ENCODE data around the gene CATSPERZ.
"Not testable (repeated sequence)": the region's sequence is repeated elsewhere in the genome, so short reads cannot be mapped to it uniquely, and the experiment has no call there.

The CATSPERZ gene

GRCh38 chr11:64314805-64315561 is 14.8 kb downstream of the CATSPERZ start:
- Histone ChIP-seq H3K4me1 (ENCODE audit: control insufficient read depth in 1 of 2, insufficient read depth in 2 of 2, low read length in 2 of 2) (peaks cover 9 to 14% of the 10 kb centered on the region in 2 experiments), H4K12ac (ENCODE audit: low read depth, low read length) (no peak overlapping the region), H3K4ac (ENCODE audit: low read depth, low read length) (no peak overlapping the region), H2BK5ac (ENCODE audit: low read depth, low read length, poor library complexity) (no peak overlapping the region), H2AK5ac (ENCODE audit: low read length) (no peak overlapping the region), H2AFZ (ENCODE audit: insufficient read depth, low read length, poor library complexity) (no peak overlapping the region), H2BK120ac (ENCODE audit: insufficient read depth, low read length, poor library complexity) (no peak overlapping the region), H3K18ac (ENCODE audit: low read length) (no peak overlapping the region), H4K8ac (ENCODE audit: low read depth, low read length) (no peak overlapping the region), H3K27me3 (ENCODE audit: insufficient read depth, low read length) (no peaks in the 10 kb centered on the region), H2BK12ac (ENCODE audit: low read length) (no peak overlapping the region), H3K79me1 (ENCODE audit: low read length) (peaks cover 16% of the 10 kb centered on the region), H3K23ac (ENCODE audit: low read length) (no peak overlapping the region), H3K4me3 (ENCODE audit: low read depth, low read length) (no peak overlapping the region), H3K27ac (ENCODE audit: low read depth, low read length) (no peak overlapping the region), H3K14ac (ENCODE audit: low read length) (no peak overlapping the region), H3K9me3 (ENCODE audit: insufficient read depth, low read depth, low read length) (peaks cover 2% of the 10 kb centered on the region), H3K4me2 (ENCODE audit: low read length) (no peak overlapping the region), H3K9ac (ENCODE audit: low read length) (no peak overlapping the region), H4K91ac (ENCODE audit: low read depth, low read length) (no peak overlapping the region), H3K79me2 (ENCODE audit: control insufficient read depth, insufficient read depth, low read length, poor library complexity) (peaks cover 9% of the 10 kb centered on the region), H3K36me3 (ENCODE audit: control insufficient read depth in 1 of 2, insufficient read depth in 2 of 2, low read length in 2 of 2) (peaks cover 34 to 41% of the 10 kb centered on the region in 2 experiments)
- no CpG with 5 or more reads among the region's 24 CpGs for WGBS (ENCODE audit: extremely low coverage, insufficient coverage, insufficient read length)
- no peak for DNase-seq

- not testable (repeated sequence) for H3K23ac ChIP-seq (ENCODE audit: low read length)
Observed at GRCh38 chr11:64315667-64316526, 15.7 kb downstream of the CATSPERZ start.

GRCh38 chr11:64316672-64317324 is 16.6 kb downstream of the CATSPERZ start:
- Histone ChIP-seq H3K23ac (ENCODE audit: low read length) (no peak overlapping the region), H3K79me2 (ENCODE audit: control insufficient read depth, insufficient read depth, low read length, poor library complexity) (peaks cover 9% of the 10 kb centered on the region), H3K14ac (ENCODE audit: low read length) (peak overlapping the region; percentile 94), H2BK120ac (ENCODE audit: insufficient read depth, low read length, poor library complexity) (peak overlapping the region; percentile 84), H3K27me3 (ENCODE audit: insufficient read depth, low read length) (no peaks in the 10 kb centered on the region), H2BK12ac (ENCODE audit: low read length) (no peak overlapping the region), H2BK5ac (ENCODE audit: low read depth, low read length, poor library complexity) (peak overlapping the region; percentile 64), H3K4me3 (ENCODE audit: low read depth, low read length) (peak overlapping the region; percentile 86), H3K79me1 (ENCODE audit: low read length) (peaks cover 16% of the 10 kb centered on the region), H3K27ac (ENCODE audit: low read depth, low read length) (peak overlapping the region; percentile 90), H3K9ac (ENCODE audit: low read length) (peak overlapping the region; percentile 85), H3K18ac (ENCODE audit: low read length) (peak overlapping the region; percentile 94), H3K4me1 (ENCODE audit: control insufficient read depth in 1 of 2, insufficient read depth in 2 of 2, low read length in 2 of 2) (peaks cover 2 to 8% of the 10 kb centered on the region in 2 experiments), H4K8ac (ENCODE audit: low read depth, low read length) (peak overlapping the region; percentile 95), H3K9me3 (ENCODE audit: insufficient read depth, low read depth, low read length) (peaks cover 2% of the 10 kb centered on the region), H2AFZ (ENCODE audit: insufficient read depth, low read length, poor library complexity) (peak overlapping the region; percentile 61), H3K4ac (ENCODE audit: low read depth, low read length) (peak overlapping the region; percentile 90), H3K36me3 (ENCODE audit: control insufficient read depth in 1 of 2, insufficient read depth in 2 of 2, low read length in 2 of 2) (peaks cover 49 to 53% of the 10 kb centered on the region in 2 experiments), H4K91ac (ENCODE audit: low read depth, low read length) (peak overlapping the region; percentile 95), H2AK5ac (ENCODE audit: low read length) (peak overlapping the region; percentile 91), H3K4me2 (ENCODE audit: low read length) (peak overlapping the region; percentile 93), H4K12ac (ENCODE audit: low read depth, low read length) (peak overlapping the region; percentile 89)
- no CpG with 5 or more reads among the region's 32 CpGs for WGBS (ENCODE audit: extremely low coverage, insufficient coverage, insufficient read length)
- DNase-seq = peak; percentile 74 to 80

More at GRCh38 chr11:64315667-64316526, 15.7 kb downstream of the CATSPERZ start:
- not testable (repeated sequence) for H3K14ac ChIP-seq (ENCODE audit: low read length); H3K9ac ChIP-seq (ENCODE audit: low read length); H2AFZ ChIP-seq (ENCODE audit: insufficient read depth, low read length, poor library complexity); H2AK5ac ChIP-seq (ENCODE audit: low read length); H3K4me2 ChIP-seq (ENCODE audit: low read length); H3K9me3 ChIP-seq (ENCODE audit: insufficient read depth, low read depth, low read length); H3K27ac ChIP-seq (ENCODE audit: low read depth, low read length); H2BK120ac ChIP-seq (ENCODE audit: insufficient read depth, low read length, poor library complexity); H3K4me3 ChIP-seq (ENCODE audit: low read depth, low read length); H3K27me3 ChIP-seq (ENCODE audit: insufficient read depth, low read length); H3K79me2 ChIP-seq (ENCODE audit: control insufficient read depth, insufficient read depth, low read length, poor library complexity); H3K4ac ChIP-seq (ENCODE audit: low read depth, low read length); H2BK12ac ChIP-seq (ENCODE audit: low read length); H2BK5ac ChIP-seq (ENCODE audit: low read depth, low read length, poor library complexity); H4K91ac ChIP-seq (ENCODE audit: low read depth, low read length); H3K18ac ChIP-seq (ENCODE audit: low read length); DNase-seq; H4K8ac ChIP-seq (ENCODE audit: low read depth, low read length); H4K12ac ChIP-seq (ENCODE audit: low read depth, low read length)
- Histone ChIP-seq H3K36me3 (ENCODE audit: control insufficient read depth in 1 of 2, insufficient read depth in 2 of 2, low read length in 2 of 2) (peaks cover 41 to 44% of the 10 kb centered on the region in 2 experiments), H3K79me1 (ENCODE audit: low read length) (peaks cover 16% of the 10 kb centered on the region), H3K4me1 (ENCODE audit: control insufficient read depth in 1 of 2, insufficient read depth in 2 of 2, low read length in 2 of 2) (peaks cover 5 to 11% of the 10 kb centered on the region in 2 experiments)
- no CpG with 5 or more reads among the region's 25 CpGs for WGBS (ENCODE audit: extremely low coverage, insufficient coverage, insufficient read length)

- Histone ChIP-seq H3K36me3 (ENCODE audit: control insufficient read depth in 1 of 2, insufficient read depth in 2 of 2, low read length in 2 of 2) (peaks cover 51 to 54% of the 10 kb centered on the region in 2 experiments), H3K23ac (ENCODE audit: low read length) (no peak within 1 kb of the TSS), H3K4me1 (ENCODE audit: control insufficient read depth in 1 of 2, insufficient read depth in 2 of 2, low read length in 2 of 2) (peaks cover 5 to 11% of the 10 kb centered on the region in 2 experiments), H3K9me3 (ENCODE audit: insufficient read depth, low read depth, low read length) (peaks cover 2% of the 10 kb centered on the region), H3K4ac (ENCODE audit: low read depth, low read length) (peak within 1 kb of the TSS; percentile 90), H4K8ac (ENCODE audit: low read depth, low read length) (peak within 1 kb of the TSS; percentile 95), H3K9ac (ENCODE audit: low read length) (peak within 1 kb of the TSS; percentile 85), H3K79me1 (ENCODE audit: low read length) (peaks cover 16% of the 10 kb centered on the region), H2BK5ac (ENCODE audit: low read depth, low read length, poor library complexity) (peak within 1 kb of the TSS; percentile 85), H3K27me3 (ENCODE audit: insufficient read depth, low read length) (no peaks in the 10 kb centered on the region), H3K4me2 (ENCODE audit: low read length) (peak within 1 kb of the TSS; percentile 93), H4K91ac (ENCODE audit: low read depth, low read length) (peak within 1 kb of the TSS; percentile 97), H3K27ac (ENCODE audit: low read depth, low read length) (peak within 1 kb of the TSS; percentile 97), H3K4me3 (ENCODE audit: low read depth, low read length) (peak within 1 kb of the TSS; percentile 86), H3K79me2 (ENCODE audit: control insufficient read depth, insufficient read depth, low read length, poor library complexity) (peaks cover 9% of the 10 kb centered on the region), H4K12ac (ENCODE audit: low read depth, low read length) (peak within 1 kb of the TSS; percentile 89), H3K14ac (ENCODE audit: low read length) (peak within 1 kb of the TSS; percentile 94), H2AK5ac (ENCODE audit: low read length) (peak within 1 kb of the TSS; percentile 91), H2BK12ac (ENCODE audit: low read length) (peak within 1 kb of the TSS; percentile 29), H2AFZ (ENCODE audit: insufficient read depth, low read length, poor library complexity) (peak within 1 kb of the TSS; percentile 71), H2BK120ac (ENCODE audit: insufficient read depth, low read length, poor library complexity) (peak within 1 kb of the TSS; percentile 84), H3K18ac (ENCODE audit: low read length) (peak within 1 kb of the TSS; percentile 94)
- WGBS (ENCODE audit: extremely low coverage, insufficient coverage, insufficient read length) = no CpG with 5 or more reads among the region's 43 CpGs
- peak; percentile 99 for DNase-seq
Observed at GRCh38 chr11:64317325-64317960, 17.3 kb downstream of the CATSPERZ start, which contains the start of gene TRMT112. Gene TRMT112, minus strand, starts transcription at chr11:64317559. Its CDS starts 33 bp downstream, at chr11:64317526.

All from trophoblast cell (in vitro differentiated cells and primary cell).